HEK293 (cell line): ENCODE results near the gene AGAP1.

Source experiments
- CTCF ChIA-PET: fragments of 350-600 bp; formaldehyde crosslinking; extraction: SDS; loops from one replicate; lab custom pipeline; 2021; ENCODE audit warnings: antibody characterized with exemption; lab: Yijun Ruan, JAX
- POLR2A ChIA-PET: fragments of 300-600 bp; formaldehyde crosslinking; extraction: SDS; loops from one replicate; lab custom pipeline; 2020; ENCODE audit warnings: antibody characterized with exemption, inconsistent platforms; lab: Yijun Ruan, JAX
- H3K27ac ChIP-seq: fragments of 200-500 bp; sonication (Bioruptor generic); 2 replicates; pipeline ENCODE4 v1.5.1; 2014; ENCODE audit warnings: low read depth, low read length, control low read depth, inconsistent platforms; ENCODE audit errors: extremely low read depth
- H3K36me3 ChIP-seq, 2 experiments: fragments of 200-500 bp in 1 of 2; sonication (Bioruptor generic) in 1 of 2; 1 replicate in 1 of 2; 2 replicates in 1 of 2; pipeline ENCODE4 v1.5.1; 2014 to 2017; ENCODE audit warnings: inconsistent platforms in 2 of 2, low read length in 2 of 2; ENCODE audit not compliant: control insufficient read depth in 2 of 2, insufficient read depth in 1 of 2
- H3K4me1 ChIP-seq: fragments of 200-500 bp; sonication (Bioruptor generic); 2 replicates; pipeline ENCODE4 v1.5.1; 2014; ENCODE audit warnings: mild to moderate bottlenecking, low read length, inconsistent platforms; ENCODE audit not compliant: control insufficient read depth, insufficient read depth
- H3K4me3 ChIP-seq: 2 replicates; pipeline ENCODE4 v1.5.1; 2011; ENCODE audit warnings: low read depth, mild to moderate bottlenecking, control low read depth, low read length, moderate library complexity
- H3K9me3 ChIP-seq: fragments of 200-500 bp; sonication (Bioruptor generic); 2 replicates; pipeline ENCODE4 v1.5.1; 2014; ENCODE audit warnings: low read depth, low read length, inconsistent platforms; ENCODE audit not compliant: control insufficient read depth, insufficient read depth
- CTCF ChIP-seq: fragments of 450-650 bp; formaldehyde crosslinking; IDR thresholded peaks from 2 replicates; pipeline ENCODE4 v1.5.1; 2016; ENCODE audit warnings: missing biosample characterization, missing genetic modification characterization
- INSM2 ChIP-seq: fragments of 450-650 bp; formaldehyde crosslinking; IDR thresholded peaks from 2 replicates; pipeline ENCODE4 v1.5.1; 2016; ENCODE audit warnings: missing biosample characterization, missing genetic modification characterization
- KLF10 ChIP-seq: fragments of 450-650 bp; IDR thresholded peaks from 2 replicates; pipeline ENCODE4 v1.5.1; 2018; ENCODE audit warnings: missing biosample characterization, mild to moderate bottlenecking, missing genetic modification characterization
- PRDM2 ChIP-seq: fragments of 450-650 bp; formaldehyde crosslinking; IDR thresholded peaks from 2 replicates; pipeline ENCODE4 v1.5.1; 2016; ENCODE audit warnings: missing biosample characterization, missing genetic modification characterization, borderline replicate concordance
- SALL2 ChIP-seq: fragments of 450-650 bp; formaldehyde crosslinking; IDR thresholded peaks from 2 replicates; pipeline ENCODE4 v1.5.0; 2017; ENCODE audit warnings: missing biosample characterization, mild to moderate bottlenecking, missing genetic modification characterization, borderline replicate concordance
- SETDB1 ChIP-seq: IDR thresholded peaks from one replicate; pipeline ENCODE4 v1.6.1; 2017; ENCODE audit warnings: mild to moderate bottlenecking, low read length, moderate library complexity, mixed read lengths; ENCODE audit not compliant: insufficient read length
- WT1 ChIP-seq: fragments of 450-650 bp; formaldehyde crosslinking; IDR thresholded peaks from 2 replicates; pipeline ENCODE4 v1.5.1; 2016; ENCODE audit warnings: missing biosample characterization, missing genetic modification characterization
- ZBTB20 ChIP-seq: fragments of 450-650 bp; formaldehyde crosslinking; IDR thresholded peaks from 2 replicates; pipeline ENCODE4 v1.5.1; 2016; ENCODE audit warnings: missing biosample characterization, missing genetic modification characterization
- ZBTB7A ChIP-seq: fragments of 450-650 bp; formaldehyde crosslinking; IDR thresholded peaks from 2 replicates; pipeline ENCODE4 v1.5.1; 2016; ENCODE audit warnings: low read depth, missing biosample characterization, missing genetic modification characterization
- ZFP3 ChIP-seq: fragments of 450-650 bp; formaldehyde crosslinking; IDR thresholded peaks from 2 replicates; pipeline ENCODE4 v1.5.1; 2016; ENCODE audit warnings: low read depth, missing biosample characterization, missing genetic modification characterization
- ZNF10 ChIP-seq: fragments of 450-650 bp; formaldehyde crosslinking; IDR thresholded peaks from 2 replicates; pipeline ENCODE4 v1.5.1; 2017; ENCODE audit warnings: missing biosample characterization, missing genetic modification characterization
- ZNF18 ChIP-seq: fragments of 450-650 bp; formaldehyde crosslinking; IDR thresholded peaks from 2 replicates; pipeline ENCODE4 v1.5.1; 2016; ENCODE audit warnings: missing biosample characterization, missing genetic modification characterization
- ZNF341 ChIP-seq: fragments of 450-650 bp; formaldehyde crosslinking; IDR thresholded peaks from 2 replicates; pipeline ENCODE4; 2016; ENCODE audit warnings: low read depth, missing biosample characterization, missing genetic modification characterization
- ZNF37A ChIP-seq: fragments of 450-650 bp; IDR thresholded peaks from 2 replicates; pipeline ENCODE4 v1.5.1; 2018; ENCODE audit warnings: missing biosample characterization, missing genetic modification characterization
- ZNF391 ChIP-seq: fragments of 450-650 bp; formaldehyde crosslinking; IDR thresholded peaks from 2 replicates; pipeline ENCODE4 v1.5.1; 2016; ENCODE audit warnings: low read depth, missing biosample characterization, missing genetic modification characterization, borderline replicate concordance
- ZNF544 ChIP-seq: fragments of 450-650 bp; formaldehyde crosslinking; IDR thresholded peaks from 2 replicates; pipeline ENCODE4 v1.5.0; 2017; ENCODE audit warnings: missing biosample characterization, missing genetic modification characterization
- ZNF701 ChIP-seq: fragments of 450-650 bp; formaldehyde crosslinking; IDR thresholded peaks from 2 replicates; pipeline ENCODE4 v1.5.1; 2016; ENCODE audit warnings: missing biosample characterization, missing genetic modification characterization
- ZNF830 ChIP-seq: fragments of 450-650 bp; IDR thresholded peaks from 2 replicates; pipeline ENCODE4 v1.5.0; 2018; ENCODE audit warnings: missing biosample characterization, missing genetic modification characterization, low read depth, mild to moderate bottlenecking, moderate library complexity
- TF ChIP-seq, protein P1 (sequence below): fragments of 450-650 bp; formaldehyde crosslinking; IDR thresholded peaks from 2 replicates; pipeline ENCODE4 v1.5.1; 2016; ENCODE audit warnings: missing biosample characterization, missing genetic modification characterization, low read depth
- TF ChIP-seq, protein P2 (sequence below): sonication (generic); formaldehyde crosslinking; IDR thresholded peaks from 2 replicates; pipeline ENCODE4 v1.8.1; 2022; ENCODE audit warnings: mild to moderate bottlenecking, moderate library complexity, missing genetic modification reagents

Gene AGAP1

GRCh38 chr2:235937087-235937486 lies 443.2 kb downstream of the AGAP1 start:
- Histone ChIP-seq H3K36me3 (peaks cover 0 to 16% of the 10 kb centered on the region in 2 experiments; a peak in 1 of 3 replicates), H3K4me1 (no peaks in the 10 kb centered on the region), H3K4me3 (no peak overlapping the region), H3K9me3 (no peaks in the 10 kb centered on the region), H3K27ac (no peak overlapping the region)
- ChIA-PET CTCF (interaction anchor here (0.5 to 1.4 kb wide), 8 partner anchors 8 to 568 kb away, joined by 3 to 5 read pairs (median 4); no protein-coding TSS in a partner anchor), POLR2A (no interaction called here)
- no peak for TF ChIP-seq ZNF544 (tag by site-specific recombination)
- TF ChIP-seq PRDM2 (tag by site-specific recombination), result no peak
- no peak for TF ChIP-seq ZNF701 (tag by site-specific recombination)
- no peak for TF ChIP-seq SETDB1
- TF ChIP-seq ZBTB20 (tag by site-specific recombination), result no peak
- TF ChIP-seq ZNF37A (tag by site-specific recombination), result no peak
- TF ChIP-seq ZNF391 (tag by site-specific recombination), result no peak
- no peak for TF ChIP-seq ZFP3
- no peak for TF ChIP-seq WT1 (tag by site-specific recombination)
- TF ChIP-seq, protein P1, sequence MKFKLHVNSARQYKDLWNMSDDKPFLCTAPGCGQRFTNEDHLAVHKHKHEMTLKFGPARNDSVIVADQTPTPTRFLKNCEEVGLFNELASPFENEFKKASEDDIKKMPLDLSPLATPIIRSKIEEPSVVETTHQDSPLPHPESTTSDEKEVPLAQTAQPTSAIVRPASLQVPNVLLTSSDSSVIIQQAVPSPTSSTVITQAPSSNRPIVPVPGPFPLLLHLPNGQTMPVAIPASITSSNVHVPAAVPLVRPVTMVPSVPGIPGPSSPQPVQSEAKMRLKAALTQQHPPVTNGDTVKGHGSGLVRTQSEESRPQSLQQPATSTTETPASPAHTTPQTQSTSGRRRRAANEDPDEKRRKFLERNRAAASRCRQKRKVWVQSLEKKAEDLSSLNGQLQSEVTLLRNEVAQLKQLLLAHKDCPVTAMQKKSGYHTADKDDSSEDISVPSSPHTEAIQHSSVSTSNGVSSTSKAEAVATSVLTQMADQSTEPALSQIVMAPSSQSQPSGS, result no peak
- no peak for TF ChIP-seq ZNF830 (tag by site-specific recombination)
- TF ChIP-seq CTCF (tag by site-specific recombination), result no peak
- no peak for TF ChIP-seq ZNF341 (tag by site-specific recombination)

- H3K4me1 ChIP-seq, result no peaks in the 10 kb centered on the region
- CTCF ChIA-PET, result interaction anchor here (0.6 to 1.0 kb wide), 2 partner anchors 74 to 567 kb away, joined by 3 read pairs; no protein-coding TSS in a partner anchor
- no peaks in the 10 kb centered on the region for H3K9me3 ChIP-seq
- no peak overlapping the region for H3K27ac ChIP-seq
- POLR2A ChIA-PET, result no interaction called here
- TF ChIP-seq, protein P2, sequence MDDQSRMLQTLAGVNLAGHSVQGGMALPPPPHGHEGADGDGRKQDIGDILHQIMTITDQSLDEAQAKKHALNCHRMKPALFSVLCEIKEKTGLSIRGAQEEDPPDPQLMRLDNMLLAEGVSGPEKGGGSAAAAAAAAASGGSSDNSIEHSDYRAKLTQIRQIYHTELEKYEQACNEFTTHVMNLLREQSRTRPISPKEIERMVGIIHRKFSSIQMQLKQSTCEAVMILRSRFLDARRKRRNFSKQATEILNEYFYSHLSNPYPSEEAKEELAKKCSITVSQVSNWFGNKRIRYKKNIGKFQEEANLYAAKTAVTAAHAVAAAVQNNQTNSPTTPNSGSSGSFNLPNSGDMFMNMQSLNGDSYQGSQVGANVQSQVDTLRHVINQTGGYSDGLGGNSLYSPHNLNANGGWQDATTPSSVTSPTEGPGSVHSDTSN (CRISPR knock-in tag), result no peak
- TF ChIP-seq INSM2 (tag by site-specific recombination), result no peak
- TF ChIP-seq ZBTB7A (tag by site-specific recombination), result no peak
- no peak for TF ChIP-seq ZNF18 (tag by site-specific recombination)
- TF ChIP-seq SALL2 (tag by site-specific recombination), result no peak
- TF ChIP-seq ZNF10 (tag by site-specific recombination), result no peak
- no peak for TF ChIP-seq KLF10 (tag by site-specific recombination)
- peaks cover 0 to 12% of the 10 kb centered on the region in 2 experiments; a peak in 1 of 3 replicates for H3K36me3 ChIP-seq
- H3K4me3 ChIP-seq, result no peak overlapping the region
Observed at GRCh38 chr2:235937526-235937925, 443.7 kb downstream of the AGAP1 start.
